Measurements from ENCODE around the gene CD7. TPM values are rescaled to one million over a fixed set of nuclear protein-coding genes. Genes with fewer than 3 reads are reported as not detected.

The CD7 gene
- total RNA-seq, 1 donor from 2014 or later: 0.83 TPM

DNA sequence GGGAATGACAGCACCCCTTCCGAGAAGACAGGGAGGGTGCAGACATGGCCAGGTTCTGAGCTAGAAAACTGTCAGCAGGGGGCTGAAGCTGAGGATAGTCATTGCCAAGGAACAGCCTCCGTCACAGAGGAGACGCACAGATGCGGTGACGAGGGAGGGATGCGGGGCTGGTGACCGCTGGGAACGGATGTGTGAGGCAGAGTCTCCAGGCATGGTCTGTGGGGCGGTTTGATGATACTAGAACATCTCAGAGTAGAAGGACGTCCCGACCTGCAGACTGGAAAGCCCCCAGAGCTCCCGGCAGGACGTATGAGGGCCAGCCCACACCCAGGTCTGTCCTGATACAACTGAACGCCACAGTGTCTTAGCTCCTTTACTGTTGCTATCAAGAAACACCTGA is 42.1 kb downstream of the CD7 start:
- H3K27ac Mint-ChIP-seq: no peak overlapping the region
- H3K4me3 Mint-ChIP-seq: no peak overlapping the region
- H3K9me3 Mint-ChIP-seq: no peaks in the 10 kb centered on the region
- no peaks in the 10 kb centered on the region for H3K27me3 Mint-ChIP-seq (ENCODE audit: low read depth)
- TF ChIP-seq, protein P1, sequence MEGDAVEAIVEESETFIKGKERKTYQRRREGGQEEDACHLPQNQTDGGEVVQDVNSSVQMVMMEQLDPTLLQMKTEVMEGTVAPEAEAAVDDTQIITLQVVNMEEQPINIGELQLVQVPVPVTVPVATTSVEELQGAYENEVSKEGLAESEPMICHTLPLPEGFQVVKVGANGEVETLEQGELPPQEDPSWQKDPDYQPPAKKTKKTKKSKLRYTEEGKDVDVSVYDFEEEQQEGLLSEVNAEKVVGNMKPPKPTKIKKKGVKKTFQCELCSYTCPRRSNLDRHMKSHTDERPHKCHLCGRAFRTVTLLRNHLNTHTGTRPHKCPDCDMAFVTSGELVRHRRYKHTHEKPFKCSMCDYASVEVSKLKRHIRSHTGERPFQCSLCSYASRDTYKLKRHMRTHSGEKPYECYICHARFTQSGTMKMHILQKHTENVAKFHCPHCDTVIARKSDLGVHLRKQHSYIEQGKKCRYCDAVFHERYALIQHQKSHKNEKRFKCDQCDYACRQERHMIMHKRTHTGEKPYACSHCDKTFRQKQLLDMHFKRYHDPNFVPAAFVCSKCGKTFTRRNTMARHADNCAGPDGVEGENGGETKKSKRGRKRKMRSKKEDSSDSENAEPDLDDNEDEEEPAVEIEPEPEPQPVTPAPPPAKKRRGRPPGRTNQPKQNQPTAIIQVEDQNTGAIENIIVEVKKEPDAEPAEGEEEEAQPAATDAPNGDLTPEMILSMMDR (IDR thresholded peaks at IDR 0.05; ENCODE audit: unreplicated experiment): no peak
- peaks cover 14% of the 10 kb centered on the region for H3K36me3 Mint-ChIP-seq
- H3K4me1 Mint-ChIP-seq: peaks cover 33% of the 10 kb centered on the region
- no peak for DNase-seq (ENCODE audit: low spot score in 2 of 2, unreplicated experiment in 2 of 2)

DNA sequence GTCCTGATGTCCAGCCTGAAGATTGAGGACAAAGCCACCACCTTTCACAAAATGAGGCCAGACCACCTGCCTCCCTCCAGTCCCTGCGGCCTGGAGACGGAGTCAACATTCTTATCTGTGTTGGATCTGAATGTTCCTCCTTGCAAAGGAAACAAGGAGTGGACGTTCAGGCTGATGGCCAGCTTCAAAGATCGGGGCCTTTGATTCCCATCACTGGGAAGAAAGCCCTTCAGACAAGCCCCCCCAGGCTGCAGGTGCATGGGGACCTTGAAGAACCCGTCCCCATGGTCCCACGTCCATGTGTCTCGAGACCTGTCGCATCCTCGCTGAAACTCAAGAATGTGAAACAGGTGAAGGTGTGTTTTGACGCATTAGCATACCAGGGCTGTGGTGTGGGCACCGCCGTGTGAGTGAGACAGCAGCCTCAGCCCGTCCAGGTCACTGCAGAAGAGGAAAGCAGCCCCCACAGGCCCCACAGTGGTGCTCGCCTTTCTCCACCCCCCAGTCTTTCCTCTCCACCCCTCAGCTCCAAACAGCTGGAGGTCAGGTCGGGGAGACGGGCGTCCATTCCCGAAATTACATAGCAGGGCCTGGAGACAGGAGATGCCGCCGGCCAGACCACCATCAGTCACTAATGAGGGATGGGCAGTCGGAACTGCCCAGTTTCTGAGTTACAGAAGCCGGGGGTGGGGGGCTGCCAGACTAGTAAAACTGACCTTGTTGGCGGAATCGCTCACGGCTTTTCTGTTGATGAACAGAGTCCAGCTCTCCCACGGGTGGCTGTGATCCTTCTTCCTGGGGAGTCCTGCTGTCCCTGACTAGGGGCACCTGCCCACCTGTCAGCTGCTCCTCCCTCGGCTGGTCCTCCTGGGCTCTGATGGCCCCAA is 43.0 kb downstream of the CD7 start:
- Mint-ChIP-seq H3K4me1 (peaks cover 41% of the 10 kb centered on the region), H3K27me3 (ENCODE audit: low read depth) (no peaks in the 10 kb centered on the region), H3K36me3 (peaks cover 14% of the 10 kb centered on the region), H3K4me3 (peak overlapping the region; percentile 83), H3K9me3 (no peaks in the 10 kb centered on the region), H3K27ac (peak overlapping the region; percentile 100)
- DNase-seq (ENCODE audit: low spot score in 2 of 2, unreplicated experiment in 2 of 2): no peak
- TF ChIP-seq, protein P1 (IDR thresholded peaks at IDR 0.05; ENCODE audit: unreplicated experiment): no peak

GRCh38 chr17:82273327-82274133 is 43.9 kb downstream of the CD7 start, which contains the start of gene CSNK1D:
Gene CSNK1D, minus strand, starts transcription at chr17:82273700. Its CDS starts 319 bp downstream, at chr17:82273381.
- Mint-ChIP-seq H3K4me3 (peak within 1 kb of the TSS; percentile 83), H3K27ac (peak within 1 kb of the TSS; percentile 100), H3K4me1 (peaks cover 47% of the 10 kb centered on the region), H3K36me3 (peaks cover 14% of the 10 kb centered on the region), H3K27me3 (ENCODE audit: low read depth) (no peaks in the 10 kb centered on the region), H3K9me3 (no peaks in the 10 kb centered on the region)
- TF ChIP-seq, protein P1 (IDR thresholded peaks at IDR 0.05; ENCODE audit: unreplicated experiment): no peak
- DNase-seq (ENCODE audit: low spot score in 2 of 2, unreplicated experiment in 2 of 2): peak; percentile 89 to 93

DNA sequence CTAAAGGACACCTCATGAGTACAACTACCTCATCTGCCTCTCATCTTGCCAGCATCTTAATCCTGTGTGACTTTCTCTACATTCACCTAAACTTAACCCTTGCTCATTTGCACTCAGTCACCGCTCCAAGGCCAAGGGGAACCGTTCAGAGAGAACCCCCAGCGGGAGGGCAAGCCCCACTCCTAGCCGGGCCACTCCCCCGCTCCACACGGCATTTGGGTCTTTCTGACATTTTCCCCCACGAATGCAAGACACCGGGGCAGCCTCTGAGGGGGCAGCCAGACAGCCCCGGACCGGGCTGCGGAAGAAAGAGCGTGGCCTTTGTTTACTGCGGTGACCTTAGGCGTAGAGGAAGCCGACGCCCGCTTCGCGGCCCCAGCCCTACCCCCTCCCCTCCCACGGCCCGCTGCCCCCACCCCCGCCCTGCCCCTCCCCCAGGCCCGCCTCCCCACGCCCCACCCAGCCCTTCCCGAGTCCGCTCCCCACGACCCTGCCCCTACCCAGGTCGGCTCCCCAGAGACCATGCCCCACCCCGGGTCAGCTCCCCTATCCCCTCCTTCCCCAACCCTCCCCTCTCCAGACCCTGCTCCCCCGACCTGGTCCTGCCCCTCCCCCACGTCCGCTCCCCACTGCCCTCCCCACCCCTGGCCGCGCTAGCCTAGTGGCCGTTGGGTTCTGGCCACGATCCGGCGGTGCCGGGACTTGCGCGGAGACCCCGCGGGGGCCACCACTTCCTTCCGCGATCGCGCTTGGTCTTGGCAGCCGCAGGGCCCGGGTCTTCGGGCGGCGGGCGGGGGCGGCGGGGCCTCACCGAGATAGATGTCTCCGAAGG is 44.7 kb downstream of the CD7 start:
- Mint-ChIP-seq H3K36me3 (peaks cover 14% of the 10 kb centered on the region), H3K27ac (peak overlapping the region; percentile 100), H3K4me1 (peaks cover 55% of the 10 kb centered on the region), H3K9me3 (no peaks in the 10 kb centered on the region), H3K27me3 (ENCODE audit: low read depth) (no peaks in the 10 kb centered on the region), H3K4me3 (peak overlapping the region; percentile 83)
- TF ChIP-seq, protein P1 (IDR thresholded peaks at IDR 0.05; ENCODE audit: unreplicated experiment): no peak
- peak in 1 of 2 experiments; percentile 36 for DNase-seq (ENCODE audit: low spot score in 2 of 2, unreplicated experiment in 2 of 2)

- peak overlapping the region; percentile 83 for H3K4me3 Mint-ChIP-seq
Measured at GRCh38 chr17:82271401-82271800, 46.0 kb downstream of the CD7 start.

More at GRCh38 chr17:82271401-82271800, 46.0 kb downstream of the CD7 start:
- H3K9me3 Mint-ChIP-seq: no peaks in the 10 kb centered on the region
- TF ChIP-seq, protein P1 (IDR thresholded peaks at IDR 0.05; ENCODE audit: unreplicated experiment): no peak
- H3K4me1 Mint-ChIP-seq: peaks cover 58% of the 10 kb centered on the region
- H3K27ac Mint-ChIP-seq: no peak overlapping the region
- DNase-seq (ENCODE audit: low spot score in 2 of 2, unreplicated experiment in 2 of 2): no peak
- no peaks in the 10 kb centered on the region for H3K27me3 Mint-ChIP-seq (ENCODE audit: low read depth)
- peaks cover 10% of the 10 kb centered on the region for H3K36me3 Mint-ChIP-seq

All from mesothelial cell of epicardium (in vitro differentiated cells).